Immature natural killer cell (primary cell): ENCODE measurements around the gene NACA. TPM values are rescaled to one million over a fixed set of nuclear protein-coding genes. Genes with fewer than 3 reads are reported as not detected.
A peak's percentile ranks its signal among the peaks of the same experiment; 100 is the strongest.

Experiments
- DNase-seq, 3 donors: peaks; one replicate each; pipeline ENCODE4 v3.0.0; 2022; ENCODE audit warnings: mixed read lengths in 1 of 3
- H3K27ac Mint-ChIP-seq, 6 donors: one replicate each; pipeline ENCODE4 v1.8.0; 2020; ENCODE audit warnings: mixed read lengths in 6 of 6, mild to moderate bottlenecking in 5 of 6, inconsistent platforms in 4 of 6, moderate library complexity in 3 of 6
- H3K27me3 Mint-ChIP-seq, 3 donors: one replicate each; pipeline ENCODE4 v1.8.0; 2020 to 2021; ENCODE audit warnings: low read depth in 3 of 3, mild to moderate bottlenecking in 3 of 3, mixed read lengths in 3 of 3, moderate library complexity in 3 of 3, inconsistent platforms in 1 of 3
- H3K36me3 Mint-ChIP-seq, 3 donors: one replicate each; pipeline ENCODE4 v1.8.0; 2020; ENCODE audit warnings: mixed read lengths in 3 of 3, inconsistent platforms in 2 of 3, mild to moderate bottlenecking in 2 of 3
- H3K4me1 Mint-ChIP-seq, 2 donors: one replicate each; pipeline ENCODE4 v1.8.0; 2020; ENCODE audit warnings: inconsistent platforms in 2 of 2, mild to moderate bottlenecking in 2 of 2, mixed read lengths in 2 of 2, moderate library complexity in 1 of 2
- H3K4me3 Mint-ChIP-seq, 5 donors: one replicate each; pipeline ENCODE4 v1.8.0; 2020; ENCODE audit warnings: mild to moderate bottlenecking in 5 of 5, mixed read lengths in 5 of 5, inconsistent platforms in 3 of 5, moderate library complexity in 3 of 5
- H3K9me3 Mint-ChIP-seq, 6 donors: one replicate each; pipeline ENCODE4 v1.8.0; 2020; ENCODE audit warnings: mild to moderate bottlenecking in 6 of 6, mixed read lengths in 6 of 6, inconsistent platforms in 4 of 6, moderate library complexity in 3 of 6
- polyA plus RNA-seq, 3 donors: library from polyadenylated mRNA; unstranded; fragments of 300-500 nt; fragmentation: Illumina TruSeq; gene quantifications; one replicate each; pipeline ENCODE4 v1.2.3, GENCODE V29; 2021

The NACA gene
- polyA plus RNA-seq, 3 donors from 2014 or later: 662 to 819 (median 747) TPM

GRCh38 chr12:56670836-56671235, 54.3 kb downstream of the NACA start:
- H3K27me3 Mint-ChIP-seq: peaks cover 0 to 5% (median 2%) of the 10 kb centered on the region in 3 donors
- H3K36me3 Mint-ChIP-seq: peaks cover 11 to 34% (median 15%) of the 10 kb centered on the region in 3 donors
- no peak for DNase-seq
- H3K27ac Mint-ChIP-seq: peak overlapping the region in 1 of 6 donors; percentile 4
- H3K4me3 Mint-ChIP-seq: no peak overlapping the region
- peaks cover 27 to 35% of the 10 kb centered on the region in 2 donors for H3K4me1 Mint-ChIP-seq
- no peaks in the 10 kb centered on the region for H3K9me3 Mint-ChIP-seq

- Mint-ChIP-seq H3K4me3 (no peak overlapping the region), H3K36me3 (peaks cover 18 to 44% (median 19%) of the 10 kb centered on the region in 3 donors), H3K4me1 (peaks cover 8 to 20% of the 10 kb centered on the region in 2 donors), H3K27me3 (peaks cover 0 to 4% (median 2%) of the 10 kb centered on the region in 3 donors), H3K27ac (peak overlapping the region in 1 of 6 donors; percentile 35), H3K9me3 (no peaks in the 10 kb centered on the region)
- no peak for DNase-seq
Observed at GRCh38 chr12:56668197-56668457, 57.0 kb downstream of the NACA start.

Other genes starting within 250 kb of the NACA start
- 1 to 10 TPM in 2 of 3 donors, under 1 TPM in 1; 0.57 to 2.0 (median 1.2) TPM for gene GLS2, start 237.1 kb downstream of the NACA start, polyA plus RNA-seq
- 1 to 10 TPM; 1.1 to 1.3 (median 1.3) TPM for gene RBMS2, start 203.5 kb downstream of the NACA start, polyA plus RNA-seq
- gene BAZ2A, start 95.0 kb downstream of the NACA start, polyA plus RNA-seq: 10 to 100 TPM in 2 of 3 donors, 1 to 10 TPM in 1; 6.5 to 37.5 (median 11.9) TPM
- 1,000 to 10,000 TPM in 1 of 3 donors, 100 to 1,000 TPM in 2; 795 to 1,475 (median 867) TPM for gene ATP5F1B, start 79.3 kb downstream of the NACA start, polyA plus RNA-seq
- 100 to 1,000 TPM; 175 to 222 (median 180) TPM for gene PTGES3, start 37.0 kb downstream of the NACA start, polyA plus RNA-seq
- gene PRIM1, start 27.0 kb upstream of the NACA start, polyA plus RNA-seq: 10 to 100 TPM; 24.6 to 31.7 (median 27.4) TPM
- gene HSD17B6, start 38.0 kb upstream of the NACA start, polyA plus RNA-seq: 1 to 10 TPM in 1 of 3 donors, not detected in 2; 1.1 TPM
- not detected for gene SDR9C7, start 209.1 kb upstream of the NACA start, polyA plus RNA-seq
- 1 to 10 TPM in 1 of 3 donors, under 1 TPM in 2; 0.14 to 1.9 (median 0.18) TPM for gene RDH16, start 232.3 kb upstream of the NACA start, polyA plus RNA-seq